GM10266 (cell line): ENCODE results near the gene SORL1.
A peak's percentile ranks its signal among the peaks of the same experiment; 100 is the strongest.

Experiments used
- DNase-seq: peaks from one replicate; pipeline ENCODE4 v3.0.0; 2012; ENCODE audit errors: extremely low spot score
- TF ChIP-seq, protein P1 (sequence below): IDR thresholded peaks from 2 replicates; pipeline ENCODE4 v1.5.1; 2012; ENCODE audit warnings: mild to moderate bottlenecking, low read depth; ENCODE audit not compliant: control insufficient read depth, insufficient read depth; ENCODE audit errors: missing control alignments

The SORL1 gene

DNA sequence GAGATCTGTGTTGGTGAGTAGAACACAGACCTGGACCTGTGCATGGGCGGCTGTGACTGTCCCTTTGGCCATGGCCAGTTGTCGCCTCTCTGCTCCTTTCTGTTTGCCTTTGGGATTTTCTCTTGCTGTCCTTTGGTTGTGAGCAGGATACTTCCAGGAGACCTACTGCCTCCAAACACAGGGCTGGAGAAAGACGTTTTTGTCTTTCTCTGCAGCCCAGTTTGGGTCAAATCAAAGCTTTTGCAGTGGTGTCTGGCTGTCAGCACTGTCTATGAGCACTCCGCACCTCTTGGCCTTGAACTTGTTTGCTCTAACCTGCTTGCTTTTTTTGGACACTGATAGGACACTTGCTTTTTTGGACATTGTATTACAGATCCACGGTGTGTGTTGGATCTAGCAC lies 109.6 kb downstream of the SORL1 start:
- TF ChIP-seq, protein P1, sequence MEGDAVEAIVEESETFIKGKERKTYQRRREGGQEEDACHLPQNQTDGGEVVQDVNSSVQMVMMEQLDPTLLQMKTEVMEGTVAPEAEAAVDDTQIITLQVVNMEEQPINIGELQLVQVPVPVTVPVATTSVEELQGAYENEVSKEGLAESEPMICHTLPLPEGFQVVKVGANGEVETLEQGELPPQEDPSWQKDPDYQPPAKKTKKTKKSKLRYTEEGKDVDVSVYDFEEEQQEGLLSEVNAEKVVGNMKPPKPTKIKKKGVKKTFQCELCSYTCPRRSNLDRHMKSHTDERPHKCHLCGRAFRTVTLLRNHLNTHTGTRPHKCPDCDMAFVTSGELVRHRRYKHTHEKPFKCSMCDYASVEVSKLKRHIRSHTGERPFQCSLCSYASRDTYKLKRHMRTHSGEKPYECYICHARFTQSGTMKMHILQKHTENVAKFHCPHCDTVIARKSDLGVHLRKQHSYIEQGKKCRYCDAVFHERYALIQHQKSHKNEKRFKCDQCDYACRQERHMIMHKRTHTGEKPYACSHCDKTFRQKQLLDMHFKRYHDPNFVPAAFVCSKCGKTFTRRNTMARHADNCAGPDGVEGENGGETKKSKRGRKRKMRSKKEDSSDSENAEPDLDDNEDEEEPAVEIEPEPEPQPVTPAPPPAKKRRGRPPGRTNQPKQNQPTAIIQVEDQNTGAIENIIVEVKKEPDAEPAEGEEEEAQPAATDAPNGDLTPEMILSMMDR, result no peak
- no peak for DNase-seq

DNA sequence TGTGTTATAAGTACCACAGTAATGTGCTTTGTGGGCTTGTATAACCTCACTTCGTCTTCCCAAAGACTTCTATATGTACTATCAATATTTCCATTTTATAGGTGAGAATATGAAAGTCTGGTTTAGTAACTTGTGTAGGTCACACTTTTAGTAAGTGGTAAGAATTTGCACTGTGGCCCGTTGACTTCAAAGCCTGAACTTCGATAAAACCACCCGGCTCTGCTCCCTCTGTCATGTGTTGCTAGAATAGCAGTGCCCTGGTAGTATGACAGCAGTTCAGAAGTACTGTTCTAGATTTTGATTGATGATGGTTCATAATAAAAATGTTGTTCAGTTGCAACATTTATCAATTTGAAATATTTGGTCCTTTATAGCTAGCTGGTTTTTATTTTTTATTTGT lies 110.9 kb downstream of the SORL1 start:
- DNase-seq, result no peak
- TF ChIP-seq, protein P1, result no peak

DNA sequence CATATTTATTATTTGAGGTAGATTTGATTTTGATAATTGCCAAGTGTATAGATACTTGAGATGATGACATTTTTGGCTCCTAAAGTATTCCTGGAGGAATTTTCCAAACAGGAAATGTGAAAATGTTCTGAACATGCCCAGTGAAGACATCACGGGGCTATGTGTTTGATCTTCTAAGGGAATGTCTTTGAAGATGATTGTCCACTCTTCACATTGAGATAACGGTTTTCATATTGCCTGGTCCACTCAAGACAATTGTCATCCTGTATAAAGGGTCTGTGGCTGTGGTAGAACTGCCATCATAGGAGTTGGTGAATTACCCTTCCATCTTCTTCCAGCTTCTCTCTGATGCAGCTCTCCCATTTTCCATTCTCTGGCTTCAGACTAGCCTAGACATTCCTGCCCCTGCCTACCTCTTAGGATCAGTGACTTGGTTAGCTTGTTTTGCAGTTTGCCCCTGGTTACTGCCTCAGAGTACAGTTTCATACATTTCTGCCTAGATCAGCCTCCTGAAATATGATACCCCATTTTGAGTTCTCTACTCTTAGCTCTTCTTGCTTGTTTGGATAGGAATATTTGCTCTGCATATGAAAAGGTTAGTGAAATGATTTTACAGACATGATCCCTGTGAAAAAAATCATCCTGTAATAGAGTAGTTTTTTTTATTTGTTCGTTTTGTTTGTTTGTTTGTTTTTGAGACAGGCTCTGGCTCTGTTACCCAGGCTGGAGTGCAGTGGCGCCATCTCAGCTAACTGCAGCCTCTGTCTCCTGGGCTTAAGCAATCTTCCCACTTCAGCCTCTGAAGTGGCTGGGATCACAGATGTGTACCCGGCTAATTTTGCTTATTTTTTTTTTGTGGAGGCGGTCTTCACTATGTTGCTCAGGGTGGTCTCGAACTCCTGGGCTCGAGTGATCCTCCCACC lies 112.0 kb downstream of the SORL1 start:
- TF ChIP-seq, protein P1, result no peak

DNA sequence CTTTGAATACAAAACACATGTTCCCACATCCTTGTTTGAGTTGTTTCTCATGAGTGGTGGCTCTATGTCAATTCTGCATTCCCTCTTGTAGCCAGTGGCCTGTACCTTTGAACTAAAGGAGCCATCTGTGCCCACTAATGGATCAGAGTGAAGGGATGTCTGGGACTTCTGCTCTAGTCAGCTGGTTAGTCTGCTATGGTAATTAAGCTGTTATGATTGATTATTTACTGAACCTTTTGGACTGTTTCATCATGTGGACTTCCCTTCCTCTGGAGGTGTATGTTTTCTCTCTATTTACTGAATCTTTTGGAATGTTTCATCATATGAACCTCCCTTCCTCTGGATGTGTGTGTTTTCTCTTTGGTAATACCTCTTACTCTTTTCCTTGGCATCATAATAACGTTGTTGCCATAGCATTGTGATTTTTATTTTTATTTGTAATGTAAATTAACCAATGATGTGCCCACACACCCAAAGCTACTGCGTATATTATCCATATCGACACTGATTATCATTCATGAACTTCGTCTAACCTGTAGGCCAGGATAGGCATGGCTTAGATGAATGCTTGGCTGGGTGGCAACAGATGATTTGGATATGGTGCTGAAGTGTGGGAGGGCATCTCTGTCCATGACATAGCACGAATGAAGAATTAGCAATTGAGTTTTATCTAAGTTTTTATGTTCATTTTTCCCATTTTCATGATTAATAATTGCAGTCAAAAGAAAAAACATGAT lies 113.0 kb downstream of the SORL1 start:
- TF ChIP-seq, protein P1, result no peak
- DNase-seq, result no peak

More for the DNA sequence above, 112.0 kb downstream of the SORL1 start:
- no peak for DNase-seq

DNA sequence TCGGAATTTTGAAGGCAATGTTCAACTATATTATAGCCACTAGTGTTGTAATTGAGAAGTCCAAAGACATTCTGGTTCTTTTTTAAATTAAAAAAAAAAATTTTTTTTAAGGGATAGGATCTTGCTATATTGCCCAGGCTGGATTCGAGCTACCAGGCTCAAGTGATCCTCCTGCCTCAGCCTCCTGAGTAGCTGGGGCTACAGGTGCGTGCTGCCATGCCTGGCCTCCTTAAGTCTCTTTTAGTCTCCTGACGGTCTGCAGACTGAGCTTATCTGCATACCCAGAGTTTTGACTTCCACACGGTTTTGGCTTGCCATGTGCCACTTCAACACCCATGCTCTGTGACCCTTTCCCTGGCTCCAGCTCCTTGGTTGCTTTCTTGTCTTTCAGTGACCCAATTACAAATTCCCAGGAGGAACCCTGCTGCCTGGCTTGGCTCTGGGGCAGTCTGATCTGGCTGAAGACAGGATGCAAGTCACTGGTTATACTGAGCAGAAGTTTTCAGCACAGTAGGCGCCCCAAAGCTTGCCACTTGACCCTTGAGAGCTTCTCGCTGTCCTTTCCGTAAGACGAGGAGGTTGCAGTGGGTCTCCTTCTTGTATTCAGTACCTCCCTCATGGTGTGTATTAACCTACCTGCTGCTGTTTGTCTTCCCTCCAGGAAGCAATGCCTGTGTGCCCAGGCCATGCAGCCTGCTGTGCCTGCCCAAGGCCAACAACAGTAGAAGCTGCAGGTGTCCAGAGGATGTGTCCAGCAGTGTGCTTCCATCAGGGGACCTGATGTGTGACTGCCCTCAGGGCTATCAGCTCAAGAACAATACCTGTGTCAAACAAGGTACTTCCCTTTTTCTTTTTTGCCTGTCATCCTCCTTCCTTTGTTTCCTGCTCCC lies 114.4 kb downstream of the SORL1 start:
- TF ChIP-seq, protein P1, result no peak
- DNase-seq, result no peak

DNA sequence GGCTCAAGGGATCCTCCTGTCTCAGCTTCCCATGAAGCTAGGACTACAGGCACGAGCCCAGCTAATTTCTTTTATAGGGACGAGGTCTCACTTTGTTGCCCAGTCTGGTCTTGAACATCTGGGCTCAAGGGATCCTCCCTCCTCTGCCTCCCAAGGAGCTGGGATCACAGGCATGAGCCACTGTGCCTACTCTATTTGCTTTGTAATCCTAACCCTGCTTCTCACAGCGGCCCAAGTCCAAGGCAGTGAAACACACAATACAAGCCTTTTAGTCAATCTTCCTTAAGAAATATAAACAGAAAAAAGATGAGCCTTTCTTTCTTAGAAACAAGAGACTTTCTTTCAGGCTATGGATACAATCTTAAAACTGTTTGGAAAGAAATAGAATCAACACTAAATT lies 115.9 kb downstream of the SORL1 start:
- DNase-seq, result no peak
- TF ChIP-seq, protein P1, result no peak

DNA sequence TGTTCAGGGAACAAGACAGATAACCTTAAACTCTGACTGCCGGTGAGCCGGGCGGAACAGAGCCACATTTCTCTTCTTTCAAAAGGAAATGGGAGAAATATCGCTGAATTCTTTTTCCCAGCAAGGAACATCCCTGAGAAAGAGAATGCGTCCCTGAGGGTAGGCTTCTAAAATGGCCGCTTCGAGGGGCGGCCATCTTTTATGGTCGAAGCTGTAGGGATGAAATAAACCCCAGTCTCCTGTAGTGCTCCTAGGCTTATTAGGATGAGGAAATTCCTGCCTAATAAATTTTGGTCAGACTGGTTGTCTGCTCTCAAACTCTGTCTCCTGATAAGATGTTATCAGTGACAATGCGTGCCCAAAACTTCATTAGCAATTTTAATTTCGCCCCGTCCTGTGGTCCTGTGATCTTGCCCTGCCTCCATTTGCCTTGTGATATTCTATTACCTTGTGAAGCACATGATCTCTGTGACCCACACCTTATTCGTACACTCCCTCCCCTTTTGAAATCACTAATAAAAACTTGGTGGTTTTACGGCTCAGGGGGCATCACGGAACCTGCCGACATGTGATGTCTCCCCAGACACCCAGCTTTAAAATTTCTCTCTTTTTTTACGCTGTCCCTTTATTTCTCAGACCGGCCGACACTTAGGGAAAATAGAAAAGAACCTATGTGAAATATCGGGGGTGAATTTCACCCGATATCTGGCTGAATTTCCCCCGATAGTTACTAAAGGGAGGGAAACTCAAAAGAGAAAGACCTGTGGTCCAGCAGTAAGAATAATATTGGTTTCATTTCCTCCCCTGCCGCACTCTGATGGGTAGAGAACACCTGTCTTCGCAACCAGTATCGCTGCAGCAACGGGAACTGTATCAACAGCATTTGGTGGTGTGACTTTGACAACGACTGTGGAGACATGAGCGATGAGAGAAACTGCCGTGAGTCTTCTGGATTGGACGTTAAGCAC lies 117.5 kb downstream of the SORL1 start:
- DNase-seq, result peak; percentile 64
